A549 (cell line): ENCODE data around the gene HDAC2. TPM values are rescaled to one million over a fixed set of nuclear protein-coding genes. Genes with fewer than 3 reads are reported as not detected.

ENCODE experiments used
- ATAC-seq, 2 experiments: fragments of 200-7000 bp in 1 of 2; fragments of >200 bp in 1 of 2; cut with Nextera tagmentation in 1 of 2; cut with Tn5 transposase in 1 of 2; 3 replicates each; pipeline versions ENCODE4 v1.8.0 to v1.9.1; 2018 to 2020; ENCODE audit warnings: mild to moderate bottlenecking in 1 of 2, moderate library complexity in 1 of 2
- CTCF ChIA-PET: fragments of 300-600 bp; sonication (Branson Sonifier 250); formaldehyde crosslinking; extraction: SDS; loops from one replicate; lab custom pipeline; 2021; ENCODE audit warnings: antibody characterized with exemption, inconsistent platforms; lab: Yijun Ruan, JAX
- POLR2A ChIA-PET: fragments of 350-600 bp; formaldehyde crosslinking; extraction: SDS; loops from one replicate; lab custom pipeline; 2021; ENCODE audit warnings: antibody characterized with exemption, inconsistent platforms; lab: Yijun Ruan, JAX
- DNase-seq, 2 experiments: peaks; one replicate each; pipeline versions ENCODE4 v3.0.0 to v3.0.0-alpha.2; 2011 to 2016; ENCODE audit warnings: low read depth in 1 of 2, low spot score in 1 of 2
- FAIRE-seq: peaks from 2 replicates; lab custom pipeline; 2011; peaks lifted over from hg19 to GRCh38; lab: Jason Lieb, UNC
- H3K27ac ChIP-seq, 2 experiments: fragments of >200 bp; sonication (Bioruptor Twin); formaldehyde crosslinking; 3 replicates each; pipeline ENCODE4 v1.5.1; 2016 to 2017
- H3K4me1 ChIP-seq: fragments of >200 bp; sonication (Bioruptor Twin); formaldehyde crosslinking; 3 replicates; pipeline ENCODE4 v1.6.1; 2016
- H3K4me2 ChIP-seq: fragments of >200 bp; sonication (Bioruptor Twin); formaldehyde crosslinking; 3 replicates; pipeline ENCODE4 v1.6.1; 2016
- H3K4me3 ChIP-seq: fragments of >200 bp; sonication (Bioruptor Twin); formaldehyde crosslinking; 3 replicates; pipeline ENCODE4 v1.5.1; 2016
- H3K9me3 ChIP-seq: fragments of >200 bp; sonication (Bioruptor Twin); formaldehyde crosslinking; 3 replicates; pipeline ENCODE4 v1.6.1; 2016
- BHLHE40 ChIP-seq: IDR thresholded peaks from 2 replicates; pipeline ENCODE4 v1.6.1; 2012; ENCODE audit warnings: low read depth, low read length, inconsistent platforms
- CBX2 ChIP-seq: fragments of 200-600 bp; sonication (generic); IDR thresholded peaks from 2 replicates; pipeline ENCODE4 v1.6.1; 2016; ENCODE audit warnings: low read depth, mild to moderate bottlenecking, borderline replicate concordance
- CHD4 ChIP-seq: fragments of 200-600 bp; sonication (generic); IDR thresholded peaks from 2 replicates; pipeline ENCODE4 v1.6.1; 2016; ENCODE audit warnings: antibody characterized with exemption, mild to moderate bottlenecking, borderline replicate concordance
- E2F6 ChIP-seq: IDR thresholded peaks from 2 replicates; pipeline ENCODE4 v1.6.1; 2012; ENCODE audit warnings: low read depth, borderline replicate concordance
- EHF ChIP-seq: fragments of 250-450 bp; sonication (Bioruptor Pico); IDR thresholded peaks from 2 replicates; pipeline ENCODE4 v1.5.0; 2020; ENCODE audit warnings: mild to moderate bottlenecking
- ESRRA ChIP-seq: fragments of 150-350 bp; IDR thresholded peaks from 2 replicates; pipeline ENCODE4 v1.6.1; 2014; ENCODE audit warnings: mild to moderate bottlenecking, low read length, borderline replicate concordance
- FOSB ChIP-seq: fragments of 250-450 bp; sonication (Bioruptor Pico); IDR thresholded peaks from 2 replicates; pipeline ENCODE4 v1.5.0; 2020; ENCODE audit warnings: mild to moderate bottlenecking, moderate library complexity
- FOXS1 ChIP-seq: fragments of 250-450 bp; sonication (Bioruptor Pico); IDR thresholded peaks from 2 replicates; pipeline ENCODE4 v1.5.0; 2020; ENCODE audit warnings: mild to moderate bottlenecking, moderate library complexity
- HEYL ChIP-seq: fragments of 250-450 bp; sonication (Bioruptor Pico); IDR thresholded peaks from 2 replicates; pipeline ENCODE4 v1.8.0; 2021; ENCODE audit warnings: mild to moderate bottlenecking, moderate library complexity
- HMGXB4 ChIP-seq: fragments of 250-450 bp; sonication (Bioruptor Pico); IDR thresholded peaks from 2 replicates; pipeline ENCODE4 v1.5.0; 2021; ENCODE audit warnings: mild to moderate bottlenecking, moderate library complexity, borderline replicate concordance
- HOXB5 ChIP-seq: fragments of 250-450 bp; sonication (Bioruptor Pico); IDR thresholded peaks from 2 replicates; pipeline ENCODE4 v1.5.0; 2020; ENCODE audit warnings: mild to moderate bottlenecking, moderate library complexity
- JUN ChIP-seq, 2 experiments: fragments of >200 bp; sonication (Bioruptor Twin); formaldehyde crosslinking; IDR thresholded peaks; 2 replicates in 1 of 2; 3 replicates in 1 of 2; pipeline ENCODE4 v1.6.1; 2016 to 2017
- KDM5A ChIP-seq: fragments of 200-600 bp; sonication (generic); IDR thresholded peaks from 2 replicates; pipeline ENCODE4 v1.6.1; 2016; ENCODE audit warnings: antibody characterized with exemption, mild to moderate bottlenecking
- NFE2L2 ChIP-seq: fragments of 150-350 bp; conservative IDR thresholded peaks from 2 replicates; pipeline ENCODE4 v1.6.1; 2014; ENCODE audit warnings: low read length
- NR3C1 ChIP-seq: fragments of >200 bp; sonication (Bioruptor Twin); formaldehyde crosslinking; IDR thresholded peaks from 3 replicates; pipeline ENCODE4 v1.6.1; 2017
- PHF8 ChIP-seq: fragments of 200-600 bp; sonication (generic); IDR thresholded peaks from 2 replicates; pipeline ENCODE4 v1.6.1; 2016; ENCODE audit warnings: low read depth, mild to moderate bottlenecking, antibody characterized with exemption, moderate library complexity, borderline replicate concordance
- POLR2A ChIP-seq: IDR thresholded peaks from 2 replicates; pipeline ENCODE4 v1.6.1; 2012; ENCODE audit warnings: mild to moderate bottlenecking, low read length
- RAD21 ChIP-seq, 2 experiments: fragments of >200 bp in 1 of 2; sonication (Bioruptor Twin) in 1 of 2; formaldehyde crosslinking in 1 of 2; IDR thresholded peaks in 1 of 2; conservative IDR thresholded peaks in 1 of 2; 2 replicates in 1 of 2; 3 replicates in 1 of 2; pipeline ENCODE4 v1.6.1; 2012 to 2018; ENCODE audit warnings: inconsistent platforms in 1 of 2
- RCOR1 ChIP-seq: fragments of 150-350 bp; IDR thresholded peaks from 2 replicates; pipeline ENCODE4 v1.6.1; 2014; ENCODE audit warnings: antibody characterized with exemption, low read length, low read depth
- RFX5 ChIP-seq: fragments of 450-650 bp; IDR thresholded peaks from 2 replicates; pipeline ENCODE4 v1.7.1; 2014; ENCODE audit warnings: antibody characterized with exemption, mild to moderate bottlenecking, moderate library complexity
- RNF2 ChIP-seq: fragments of 200-600 bp; sonication (generic); IDR thresholded peaks from 2 replicates; pipeline ENCODE4 v1.6.1; 2016; ENCODE audit warnings: low read depth, mild to moderate bottlenecking, antibody characterized with exemption, moderate library complexity, borderline replicate concordance
- SREBF2 ChIP-seq: fragments of 450-650 bp; IDR thresholded peaks from 2 replicates; pipeline ENCODE4 v1.6.1; 2014; ENCODE audit warnings: mild to moderate bottlenecking, moderate library complexity
- TFCP2L1 ChIP-seq: fragments of 250-450 bp; sonication (Bioruptor Pico); IDR thresholded peaks from 2 replicates; pipeline ENCODE4 v1.5.0; 2021; ENCODE audit warnings: mild to moderate bottlenecking
- ZC3H11A ChIP-seq: fragments of 450-650 bp; IDR thresholded peaks from 2 replicates; pipeline ENCODE4 v1.6.1; 2014; ENCODE audit warnings: antibody characterized with exemption, mild to moderate bottlenecking
- WGBS: methylation state at CpG from one replicate; pipeline ENCODE4 v1.1.6; 2017; ENCODE audit errors: missing lambda C conversion rate; 5-methylcytosine and 5-hydroxymethylcytosine counted together
- polyA plus RNA-seq, 4 experiments: library from polyadenylated mRNA; depleted of rRNA in 3 of 4; stranded (reverse); fragments of >200 nt; fragmentation: RNase III in 1 of 4; extraction: RNeasy Plus Mini Kit Qiagen cat#74134 plus additional on column Dnase treatment in 1 of 4; gene quantifications; 2 replicates in 3 of 4; 3 replicates in 1 of 4; pipeline ENCODE4 v1.2.3, GENCODE V29; 2011 to 2017
- TF ChIP-seq, protein P1 (sequence below): IDR thresholded peaks from 2 replicates; pipeline ENCODE4 v1.6.1; 2012

The HDAC2 gene
- polyA plus RNA-seq, 2 of the 4 experiments (the other 2 are of a cell fraction) = 103 to 183 TPM

DNA sequence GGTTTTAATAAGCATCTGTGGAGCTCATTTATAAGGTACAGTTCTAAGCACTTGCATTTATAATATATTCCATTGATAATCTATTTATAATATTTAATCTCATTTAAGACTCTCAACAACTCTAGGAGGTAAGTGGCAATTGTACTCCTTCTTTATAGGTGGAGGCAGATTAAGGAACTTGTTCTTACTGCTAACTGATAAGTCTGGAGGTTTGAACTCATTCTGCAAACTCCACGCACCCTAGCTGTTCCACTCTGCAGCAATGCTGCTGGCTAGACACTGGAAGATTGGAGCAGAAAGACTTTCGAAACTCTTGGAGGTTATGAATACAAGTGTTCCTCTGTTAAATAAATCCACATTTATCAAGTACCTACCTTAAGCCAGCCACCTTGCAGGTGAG, 793 bp upstream of the HDAC2 start:
- ChIA-PET CTCF (interaction anchor here (0.8 to 1.3 kb wide), 2 partner anchors 9 to 137 kb away, joined by 3 to 4 read pairs; no protein-coding TSS in a partner anchor), POLR2A (no interaction called here)
- H3K4me3 ChIP-seq = peak overlapping the region; percentile 93
- DNase-seq (no peak), FAIRE-seq (no peak), ATAC-seq (no peak)
- H3K4me1 ChIP-seq = peaks cover 15% of the 10 kb centered on the region; the same call in 2 of the 3 replicates
- H3K9me3 ChIP-seq = no peaks in the 10 kb centered on the region
- H3K27ac ChIP-seq = peak overlapping the region; percentile 91 to 99
- TF ChIP-seq POLR2A (no peak), ZC3H11A (no peak), FOSB (CRISPR knock-in tag) (no peak), HOXB5 (no peak), CBX2 (no peak), EHF (CRISPR knock-in tag) (no peak), KDM5A (no peak), TFCP2L1 (no peak), PHF8 (no peak), RAD21 (conservative IDR thresholded peaks at IDR 0.05 in 1 of 2, IDR thresholded peaks at IDR 0.05 in 1 of 2) (no peak), RNF2 (no peak), NR3C1 (no peak), HMGXB4 (CRISPR knock-in tag) (no peak), FOXS1 (CRISPR knock-in tag) (no peak), ESRRA (no peak), CHD4 (no peak), RFX5 (no peak), RCOR1 (no peak), JUN (IDR thresholded peaks at IDR 0.05) (no peak)
- TF ChIP-seq, protein P1, sequence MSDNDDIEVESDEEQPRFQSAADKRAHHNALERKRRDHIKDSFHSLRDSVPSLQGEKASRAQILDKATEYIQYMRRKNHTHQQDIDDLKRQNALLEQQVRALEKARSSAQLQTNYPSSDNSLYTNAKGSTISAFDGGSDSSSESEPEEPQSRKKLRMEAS = no peak
- H3K4me2 ChIP-seq = peak overlapping the region; percentile 95
- 100% methylated on average over 2 of the region's 2 CpGs for WGBS

DNA sequence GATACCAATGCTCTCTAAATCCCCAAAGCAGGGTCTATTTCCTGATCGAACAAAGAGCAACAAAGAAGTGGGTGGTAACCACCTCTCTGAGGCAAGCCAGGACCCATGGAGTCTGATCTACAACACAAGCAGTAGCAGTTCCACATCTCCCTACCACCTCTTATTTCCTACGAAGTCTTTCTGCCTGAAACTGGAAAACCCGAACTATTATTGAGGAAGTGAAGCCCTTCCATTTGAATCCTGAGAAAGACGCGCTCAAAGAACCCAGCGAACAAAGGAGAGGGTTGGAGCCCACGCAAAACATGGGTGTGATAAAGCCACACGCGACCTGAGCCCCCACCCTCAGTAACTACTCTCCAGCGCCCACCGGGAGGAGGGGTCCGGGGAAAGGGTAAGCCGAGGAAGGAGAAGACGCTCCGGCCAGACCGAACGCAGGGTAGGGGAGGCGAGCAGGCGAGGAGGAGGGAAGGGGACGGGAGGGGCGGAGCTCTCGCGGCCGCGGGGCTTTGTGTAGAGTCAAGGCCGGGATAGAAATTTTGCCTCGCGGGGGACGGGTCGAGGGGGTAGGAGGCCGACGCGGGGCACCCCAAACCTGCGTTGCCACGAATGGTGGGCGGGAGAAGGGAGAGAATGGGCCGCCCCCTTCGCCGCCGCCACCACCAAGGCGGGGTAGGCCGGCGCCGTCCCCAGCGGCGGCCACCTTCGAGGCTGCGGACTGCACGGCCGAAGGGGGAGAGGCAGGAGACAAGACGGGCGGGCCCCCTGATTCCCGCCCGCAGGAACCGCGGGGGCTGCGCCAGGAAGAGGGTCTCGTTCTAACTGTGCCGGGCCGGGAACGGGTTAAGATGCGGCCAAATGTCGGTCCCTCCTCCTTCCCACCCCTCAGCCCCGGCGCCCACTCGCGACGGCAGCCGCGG, 802 bp downstream of the HDAC2 start:
- Histone ChIP-seq H3K9me3 (no peaks in the 10 kb centered on the region), H3K4me2 (peak overlapping the region; percentile 95), H3K4me3 (peak overlapping the region; percentile 93), H3K4me1 (peaks cover 15% of the 10 kb centered on the region; the same call in 2 of the 3 replicates), H3K27ac (peak overlapping the region; percentile 91 to 99)
- FAIRE-seq (no peak), ATAC-seq (peak; percentile 82 to 83), DNase-seq (peak in 1 of 2 experiments; percentile 27)
- 2% methylated on average over 18 of the region's 70 CpGs for WGBS
- ChIA-PET POLR2A (no interaction called here), CTCF (interaction anchor here (0.6 kb wide), 1 partner anchor 1434 kb away, joined by 4 read pairs; no protein-coding TSS in a partner anchor)
- TF ChIP-seq PHF8 (peak; percentile 49; the same call in 1 of the 2 replicates), SREBF2 (no peak), E2F6 (peak; percentile 16; the same call in 1 of the 2 replicates), HEYL (no peak), BHLHE40 (no peak), NFE2L2 (no peak)
